Heart left ventricle (tissue), 13 donors: Measurements from ENCODE around the gene SYDE1.

Experiments
- CTCF ChIP-seq, 12 donors: fragments of 200-600 bp; sonication (generic) in 4 of 12; IDR thresholded peaks; one replicate each; pipeline versions ENCODE4 v1.5.0 to v1.8.0; 2018 to 2022; ENCODE audit warnings: antibody characterized with exemption in 12 of 12, mild to moderate bottlenecking in 5 of 12
- POLR2A ChIP-seq, 2 donors: fragments of 450-650 bp; IDR thresholded peaks; one replicate each; pipeline ENCODE4 v1.6.1; 2017; ENCODE audit warnings: antibody characterized with exemption in 2 of 2, mild to moderate bottlenecking in 2 of 2, moderate library complexity in 2 of 2
- donor health status: ischemic (EF 13 %, LVEDD 7.1; RV severe dilation, severe dysfunction).
- donor health status: DM: no; HTN: yes; CAD: no.
- donor health status: DM: no; HTN: no; CAD: no.
- donor health status: ischemic (EF 25% LVEDD 6.9; RV normal size, moderate dysfunction).
- donor health status: ischemic (EF 25% LVEDD 5.7; RV mildly dilated, moderate dysfunction).
- donor health status: ischemic (EF 35%, LVEDD 5.7; RV mildly dilated, moderate dysfunction).
- donor health status: nonischemic (EF 11% LVEDD 7.7; RV severe dilation, severe dysfunction).
- donor health status: DM: yes; HTN: yes; CAD: no.
- donor health status: PGD.
- donor health status: ischemic (EF 29% LVEDD 5.4; RV normal size, mild dysfunction).
- donor health status: nonischemic (EF 23%, LVEDD 6.1; RV moderate dilation, normal function).

DNA sequence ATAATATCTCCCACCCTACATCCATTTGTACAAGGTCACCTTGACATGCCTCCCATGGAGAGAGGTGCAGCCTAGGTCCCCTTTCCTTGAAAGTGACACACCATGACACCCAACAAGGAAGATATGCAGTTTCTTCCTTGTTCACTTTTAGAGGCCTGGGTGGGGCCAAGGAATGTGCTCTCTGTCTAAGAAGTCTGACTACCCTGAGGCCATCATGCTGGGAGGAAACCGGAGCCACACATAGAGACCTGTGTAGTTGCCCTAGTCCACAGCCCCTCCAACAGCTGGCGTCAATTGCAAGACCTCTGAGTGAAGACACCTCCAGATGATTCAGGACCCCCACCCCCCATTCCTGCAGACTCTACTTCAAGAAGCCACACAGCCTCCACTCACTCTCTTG lies 11.0 kb downstream of the SYDE1 start:
- TF ChIP-seq POLR2A (IDR thresholded peaks at IDR 0.05) (no peak), CTCF (IDR thresholded peaks at IDR 0.05) (no peak)
